ENCODE measurements around the gene IER2.

The IER2 gene

DNA sequence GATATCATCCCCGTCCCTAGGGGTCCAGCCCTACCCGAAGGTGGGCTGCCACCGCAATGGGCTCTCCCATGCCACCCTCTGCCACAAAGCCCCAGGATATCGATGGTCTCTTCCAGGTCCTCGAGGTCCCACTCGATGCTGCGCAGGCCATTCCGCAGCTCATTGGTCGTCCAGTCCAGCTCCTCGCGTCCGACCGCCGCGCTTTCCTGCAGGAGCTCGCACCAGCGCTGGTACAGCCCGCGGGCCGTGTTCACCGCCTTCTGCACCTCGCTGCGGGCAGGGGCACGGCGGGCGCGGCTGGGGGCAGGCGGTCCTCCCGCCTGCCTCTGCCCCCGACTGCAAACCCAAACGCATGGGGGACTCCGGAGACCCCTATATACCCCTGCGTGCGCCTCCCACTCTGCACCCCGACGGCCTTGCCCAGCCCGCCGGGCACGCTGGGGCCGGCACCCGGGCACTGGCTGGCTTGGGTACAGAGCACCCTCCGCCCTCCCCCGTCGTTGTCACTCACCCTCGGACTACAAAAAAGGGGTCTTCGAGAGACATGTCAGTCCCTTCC lies 504 bp upstream of the IER2 start:
- Histone ChIP-seq H3K23ac (ENCODE audit: low read length in 2 of 2) (peak overlapping the region in 1 of 2 experiments; percentile 57), H2BK12ac (ENCODE audit: low read length in 2 of 2) (peak overlapping the region in 1 of 2 experiments; percentile 11), H3K9me3 (ENCODE audit: control insufficient read depth, low read length) (no peaks in the 10 kb centered on the region), H3K14ac (ENCODE audit: low read length in 2 of 2) (no peak overlapping the region), H3K4me3 (ENCODE audit: insufficient read depth in 1 of 2, low read depth in 1 of 2, low read length in 2 of 2) (peak overlapping the region; percentile 71 to 94), H3K79me1 (replicated peaks; ENCODE audit: low read length, poor library complexity, severe bottlenecking) (peaks cover 18% of the 10 kb centered on the region), H2AFZ (ENCODE audit: low read depth, low read length) (peak overlapping the region; percentile 55), H2BK15ac (ENCODE audit: low read depth, poor library complexity, severe bottlenecking) (peak overlapping the region; percentile 63), H4K91ac (ENCODE audit: low read length) (peak overlapping the region; percentile 67), H3K36me3 (ENCODE audit: control insufficient read depth in 1 of 2, insufficient read depth in 2 of 2, low read depth in 1 of 2, low read length in 2 of 2) (peaks cover 15 to 21% of the 10 kb centered on the region in 2 experiments), H2BK5ac (ENCODE audit: low read depth, low read length, poor library complexity, severe bottlenecking) (no peak overlapping the region), H3K18ac (ENCODE audit: low read depth in 1 of 2, low read length in 2 of 2) (peak overlapping the region; percentile 84 to 86), H3K9ac (ENCODE audit: low read length) (peak overlapping the region; percentile 99), H3K27ac (ENCODE audit: low read length, poor library complexity, severe bottlenecking) (no peak overlapping the region), H3K27me3 (ENCODE audit: control insufficient read depth in 1 of 2, insufficient read depth in 1 of 2, low read length in 2 of 2) (no peaks in the 10 kb centered on the region), H3K4me2 (ENCODE audit: low read length, poor library complexity, severe bottlenecking) (peak overlapping the region; percentile 85), H3K4me1 (ENCODE audit: control insufficient read depth, insufficient read depth, low read depth, low read length) (peaks cover 16% of the 10 kb centered on the region), H3K4ac (ENCODE audit: low read depth in 1 of 2, low read length in 2 of 2) (peak overlapping the region; percentile 8 to 60), H2BK120ac (ENCODE audit: low read depth, low read length) (peak overlapping the region; percentile 86), H4K8ac (ENCODE audit: low read length) (peak overlapping the region; percentile 82), H2AK5ac (ENCODE audit: low read length, severe bottlenecking) (no peak overlapping the region)
- 2% methylated on average over 44 of the region's 46 CpGs for WGBS
- peak; percentile 62 for DNase-seq

DNA sequence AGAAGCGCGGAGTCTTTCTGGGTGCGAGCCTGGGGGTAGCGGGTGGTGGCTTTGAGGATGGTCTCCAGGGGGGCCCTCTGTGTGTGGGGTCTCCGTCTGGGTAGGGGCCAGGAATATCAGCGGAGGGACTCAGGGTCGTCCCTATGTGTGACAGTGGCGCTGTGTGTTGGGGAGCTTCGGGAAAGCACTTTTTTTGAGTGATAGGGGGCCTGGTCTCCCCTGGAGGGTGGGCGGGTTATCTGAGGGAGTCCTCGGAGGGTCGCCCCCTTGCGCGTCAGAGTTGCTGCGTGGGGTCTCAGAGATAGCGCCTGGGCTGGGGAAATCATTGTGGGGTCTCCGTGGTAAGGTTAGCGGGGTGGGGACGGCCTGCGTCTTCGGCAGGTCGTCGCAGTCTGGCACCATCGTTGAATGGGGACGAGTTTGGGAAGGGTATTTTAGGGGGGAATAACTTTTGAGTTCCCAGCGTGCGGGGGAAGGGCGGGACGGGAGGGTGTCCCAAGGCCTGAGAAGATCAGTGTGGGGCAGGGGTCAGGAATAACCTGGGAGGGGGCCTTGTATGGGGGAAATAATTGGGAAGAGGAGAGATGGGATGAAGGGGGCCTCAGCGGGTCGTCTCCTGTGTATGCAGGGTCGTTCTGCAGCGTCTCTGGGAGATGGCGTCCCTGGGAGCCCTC lies 857 bp downstream of the IER2 start:
- Histone ChIP-seq H3K9ac (ENCODE audit: low read length) (peak overlapping the region; percentile 99), H3K18ac (ENCODE audit: low read depth in 1 of 2, low read length in 2 of 2) (peak overlapping the region; percentile 95 to 98), H3K79me1 (replicated peaks; ENCODE audit: low read length, poor library complexity, severe bottlenecking) (peaks cover 14% of the 10 kb centered on the region), H3K27me3 (ENCODE audit: control insufficient read depth in 1 of 2, insufficient read depth in 1 of 2, low read length in 2 of 2) (no peaks in the 10 kb centered on the region), H3K14ac (ENCODE audit: low read length in 2 of 2) (peak overlapping the region; percentile 84 to 98), H4K8ac (ENCODE audit: low read length) (peak overlapping the region; percentile 99), H3K9me3 (ENCODE audit: control insufficient read depth, low read length) (no peaks in the 10 kb centered on the region), H3K4me3 (ENCODE audit: insufficient read depth in 1 of 2, low read depth in 1 of 2, low read length in 2 of 2) (peak overlapping the region; percentile 71 to 94), H2BK5ac (ENCODE audit: low read depth, low read length, poor library complexity, severe bottlenecking) (peak overlapping the region; percentile 97), H2BK15ac (ENCODE audit: low read depth, poor library complexity, severe bottlenecking) (peak overlapping the region; percentile 96), H4K91ac (ENCODE audit: low read length) (peak overlapping the region; percentile 99), H3K36me3 (ENCODE audit: control insufficient read depth in 1 of 2, insufficient read depth in 2 of 2, low read depth in 1 of 2, low read length in 2 of 2) (peaks cover 8 to 14% of the 10 kb centered on the region in 2 experiments), H2BK12ac (ENCODE audit: low read length in 2 of 2) (peak overlapping the region; percentile 52 to 75), H2AFZ (ENCODE audit: low read depth, low read length) (no peak overlapping the region), H2AK5ac (ENCODE audit: low read length, severe bottlenecking) (peak overlapping the region; percentile 79), H3K4me2 (ENCODE audit: low read length, poor library complexity, severe bottlenecking) (peak overlapping the region; percentile 77), H3K27ac (ENCODE audit: low read length, poor library complexity, severe bottlenecking) (peak overlapping the region; percentile 98), H3K4ac (ENCODE audit: low read depth in 1 of 2, low read length in 2 of 2) (peak overlapping the region; percentile 98), H3K23ac (ENCODE audit: low read length in 2 of 2) (peak overlapping the region; percentile 42 to 64), H2BK120ac (ENCODE audit: low read depth, low read length) (peak overlapping the region; percentile 97), H3K4me1 (ENCODE audit: control insufficient read depth, insufficient read depth, low read depth, low read length) (peaks cover 24% of the 10 kb centered on the region)
- WGBS, result under 1% methylated on average over 33 of the region's 34 CpGs
- peak; percentile 31 for DNase-seq

DNA sequence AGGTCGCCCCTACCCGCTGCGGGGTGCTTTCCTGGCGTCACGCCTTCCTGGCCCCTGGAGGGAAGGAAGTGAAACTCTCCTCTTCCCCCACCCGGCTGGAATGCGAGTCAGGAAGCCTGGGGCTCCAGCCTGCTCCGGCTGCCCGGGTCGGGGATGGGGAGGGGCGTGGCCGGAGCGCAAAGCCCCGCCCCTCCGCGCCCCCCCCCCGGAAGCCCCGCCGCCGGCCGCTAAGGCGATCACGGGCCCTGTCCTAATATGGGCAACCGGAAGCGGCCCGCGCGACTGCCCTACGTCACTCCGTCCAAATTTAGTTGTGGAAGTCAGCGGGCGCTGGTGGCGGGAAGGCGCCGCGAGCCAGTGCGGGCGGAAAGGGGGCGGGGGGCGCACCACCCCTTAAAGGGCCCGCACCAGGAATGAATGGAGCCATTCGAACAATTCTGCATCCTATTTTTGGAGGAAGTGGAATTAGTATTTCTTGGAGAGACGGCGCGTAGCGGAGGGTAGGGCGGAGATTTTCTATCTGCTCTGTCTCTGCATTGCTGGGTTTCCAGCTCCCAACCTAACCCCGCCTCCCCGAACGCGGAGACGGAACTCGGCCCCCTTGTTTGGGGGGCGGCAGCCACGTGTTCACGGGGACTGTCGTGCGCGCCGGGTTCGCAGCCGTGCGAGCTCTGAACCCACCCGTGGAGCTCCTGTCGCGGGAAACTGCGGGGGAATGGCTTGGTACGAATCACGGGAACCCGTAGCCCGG lies 1.6 kb downstream of the IER2 start:
- Histone ChIP-seq H3K4me1 (ENCODE audit: control insufficient read depth, insufficient read depth, low read depth, low read length) (peaks cover 27% of the 10 kb centered on the region), H4K91ac (ENCODE audit: low read length) (peak overlapping the region; percentile 99), H3K9ac (ENCODE audit: low read length) (peak overlapping the region; percentile 100), H2AFZ (ENCODE audit: low read depth, low read length) (no peak overlapping the region), H2AK5ac (ENCODE audit: low read length, severe bottlenecking) (peak overlapping the region; percentile 54), H3K4ac (ENCODE audit: low read depth in 1 of 2, low read length in 2 of 2) (peak overlapping the region in 1 of 2 experiments; percentile 98), H3K27me3 (ENCODE audit: control insufficient read depth in 1 of 2, insufficient read depth in 1 of 2, low read length in 2 of 2) (no peaks in the 10 kb centered on the region), H3K18ac (ENCODE audit: low read depth in 1 of 2, low read length in 2 of 2) (peak overlapping the region; percentile 95 to 98), H3K23ac (ENCODE audit: low read length in 2 of 2) (peak overlapping the region in 1 of 2 experiments; percentile 64), H3K9me3 (ENCODE audit: control insufficient read depth, low read length) (no peaks in the 10 kb centered on the region), H4K8ac (ENCODE audit: low read length) (peak overlapping the region; percentile 99), H2BK120ac (ENCODE audit: low read depth, low read length) (peak overlapping the region; percentile 50), H3K4me3 (ENCODE audit: insufficient read depth in 1 of 2, low read depth in 1 of 2, low read length in 2 of 2) (peak overlapping the region; percentile 71 to 94), H2BK5ac (ENCODE audit: low read depth, low read length, poor library complexity, severe bottlenecking) (peak overlapping the region; percentile 97), H3K36me3 (ENCODE audit: control insufficient read depth in 1 of 2, insufficient read depth in 2 of 2, low read depth in 1 of 2, low read length in 2 of 2) (peaks cover 8 to 9% of the 10 kb centered on the region in 2 experiments), H3K4me2 (ENCODE audit: low read length, poor library complexity, severe bottlenecking) (peak overlapping the region; percentile 77), H2BK15ac (ENCODE audit: low read depth, poor library complexity, severe bottlenecking) (peak overlapping the region; percentile 92), H3K27ac (ENCODE audit: low read length, poor library complexity, severe bottlenecking) (peak overlapping the region; percentile 98), H2BK12ac (ENCODE audit: low read length in 2 of 2) (peak overlapping the region in 1 of 2 experiments; percentile 83), H3K79me1 (replicated peaks; ENCODE audit: low read length, poor library complexity, severe bottlenecking) (peaks cover 12% of the 10 kb centered on the region), H3K14ac (ENCODE audit: low read length in 2 of 2) (peak overlapping the region in 1 of 2 experiments; percentile 53)
- DNase-seq, result peak; percentile 97
- under 1% methylated on average over 60 of the region's 71 CpGs for WGBS

Data from mesenchymal stem cell (in vitro differentiated cells and primary cell).